ENCODE results near the gene BBS9. TPM values are rescaled to one million over a fixed set of nuclear protein-coding genes. Genes with fewer than 3 reads are reported as not detected.

Gene BBS9
- total and polyA plus RNA-seq, 2 experiments from 2014 or later, result 10.2 to 15.0 TPM

GRCh38 chr7:33593611-33594010 lies 464.2 kb downstream of the BBS9 start:
- H3K4me2 ChIP-seq (ENCODE audit: unreplicated experiment), result no peak overlapping the region
- H3K4me1 ChIP-seq (ENCODE audit: insufficient read depth), result peaks cover 12% of the 10 kb centered on the region
- H3K36me3 ChIP-seq (ENCODE audit: low read depth), result no peaks in the 10 kb centered on the region
- H3K4me3 ChIP-seq, result no peak overlapping the region
- no peaks in the 10 kb centered on the region for H3K27me3 ChIP-seq (replicated peaks; ENCODE audit: insufficient read depth)
- DNase-seq, result no peak
- no peak overlapping the region for H2AFZ ChIP-seq
- H3F3A ChIP-seq (ENCODE audit: insufficient read depth), result no peaks in the 10 kb centered on the region
- TF ChIP-seq EZH2phosphoT487 (IDR thresholded peaks at IDR 0.05; ENCODE audit: insufficient read depth, low read depth) (no peak), EZH2 (IDR thresholded peaks at IDR 0.05; ENCODE audit: insufficient read depth, poor library complexity, severe bottlenecking) (no peak)
- H3K27ac ChIP-seq, result no peak overlapping the region
- WGBS, 2 experiments (ENCODE audit: low coverage in 1 of 2, low lambda C conversion rate in 2 of 2, missing lambda C conversion rate in 2 of 2), result 72 to 79% methylated on average over 3 of the region's 3 CpGs
- H3K9ac ChIP-seq, result no peak overlapping the region
- no peaks in the 10 kb centered on the region for H4K20me1 ChIP-seq (ENCODE audit: insufficient read depth)
- no peaks in the 10 kb centered on the region for H3K9me2 ChIP-seq (ENCODE audit: insufficient read depth)
- in situ Hi-C loops (cut with MboI), result no loop called here
- no peaks in the 10 kb centered on the region for H3K79me2 ChIP-seq (ENCODE audit: insufficient read depth)
- no peaks in the 10 kb centered on the region for H3K9me3 ChIP-seq (ENCODE audit: low read depth)

- no peaks in the 10 kb centered on the region for H3F3A ChIP-seq (ENCODE audit: insufficient read depth)
- H3K9me2 ChIP-seq (ENCODE audit: insufficient read depth), result no peaks in the 10 kb centered on the region
- TF ChIP-seq EZH2phosphoT487 (IDR thresholded peaks at IDR 0.05; ENCODE audit: insufficient read depth, low read depth) (no peak), EZH2 (IDR thresholded peaks at IDR 0.05; ENCODE audit: insufficient read depth, poor library complexity, severe bottlenecking) (no peak)
- H3K4me3 ChIP-seq, result no peak overlapping the region
- H3K9me3 ChIP-seq (ENCODE audit: low read depth), result no peaks in the 10 kb centered on the region
- no peak for DNase-seq
- no peak overlapping the region for H3K9ac ChIP-seq
- H3K27me3 ChIP-seq (replicated peaks; ENCODE audit: insufficient read depth), result no peaks in the 10 kb centered on the region
- in situ Hi-C loops (cut with MboI), result no loop called here
- H3K4me2 ChIP-seq (ENCODE audit: unreplicated experiment), result no peak overlapping the region
- H3K27ac ChIP-seq, result no peak overlapping the region
- H3K4me1 ChIP-seq (ENCODE audit: insufficient read depth), result no peaks in the 10 kb centered on the region
- no peaks in the 10 kb centered on the region for H4K20me1 ChIP-seq (ENCODE audit: insufficient read depth)
- no peak overlapping the region for H2AFZ ChIP-seq
- no peaks in the 10 kb centered on the region for H3K79me2 ChIP-seq (ENCODE audit: insufficient read depth)
- no peaks in the 10 kb centered on the region for H3K36me3 ChIP-seq (ENCODE audit: low read depth)
Observed at GRCh38 chr7:33596686-33597085, 467.3 kb downstream of the BBS9 start.

GRCh38 chr7:33597181-33597580 lies 467.8 kb downstream of the BBS9 start:
- Histone ChIP-seq H4K20me1 (ENCODE audit: insufficient read depth) (no peaks in the 10 kb centered on the region), H3K27me3 (replicated peaks; ENCODE audit: insufficient read depth) (no peaks in the 10 kb centered on the region), H3K4me1 (ENCODE audit: insufficient read depth) (no peaks in the 10 kb centered on the region), H3K9ac (no peak overlapping the region), H3K9me2 (ENCODE audit: insufficient read depth) (no peaks in the 10 kb centered on the region), H3K79me2 (ENCODE audit: insufficient read depth) (no peaks in the 10 kb centered on the region), H3K4me3 (no peak overlapping the region), H3K9me3 (ENCODE audit: low read depth) (no peaks in the 10 kb centered on the region), H3K36me3 (ENCODE audit: low read depth) (no peaks in the 10 kb centered on the region), H2AFZ (no peak overlapping the region), H3F3A (ENCODE audit: insufficient read depth) (no peaks in the 10 kb centered on the region), H3K4me2 (ENCODE audit: unreplicated experiment) (no peak overlapping the region), H3K27ac (no peak overlapping the region)
- TF ChIP-seq EZH2phosphoT487 (IDR thresholded peaks at IDR 0.05; ENCODE audit: insufficient read depth, low read depth), result no peak
- TF ChIP-seq EZH2 (IDR thresholded peaks at IDR 0.05; ENCODE audit: insufficient read depth, poor library complexity, severe bottlenecking), result no peak
- in situ Hi-C loops (cut with MboI), result no loop called here
- 73 to 82% methylated on average over 1 of the region's 1 CpG for WGBS, 2 experiments (ENCODE audit: low coverage in 1 of 2, low lambda C conversion rate in 2 of 2, missing lambda C conversion rate in 2 of 2)
- no peak for DNase-seq

GRCh38 chr7:33601101-33601500 lies 471.7 kb downstream of the BBS9 start:
- Histone ChIP-seq H3F3A (ENCODE audit: insufficient read depth) (peaks cover 20% of the 10 kb centered on the region), H3K27ac (no peak overlapping the region), H3K4me3 (no peak overlapping the region), H4K20me1 (ENCODE audit: insufficient read depth) (no peaks in the 10 kb centered on the region), H3K27me3 (replicated peaks; ENCODE audit: insufficient read depth) (no peaks in the 10 kb centered on the region), H3K36me3 (ENCODE audit: low read depth) (no peaks in the 10 kb centered on the region), H3K79me2 (ENCODE audit: insufficient read depth) (no peaks in the 10 kb centered on the region), H3K9me3 (ENCODE audit: low read depth) (no peaks in the 10 kb centered on the region), H3K9me2 (ENCODE audit: insufficient read depth) (no peaks in the 10 kb centered on the region), H2AFZ (no peak overlapping the region), H3K4me2 (ENCODE audit: unreplicated experiment) (no peak overlapping the region), H3K9ac (no peak overlapping the region), H3K4me1 (ENCODE audit: insufficient read depth) (peaks cover 18% of the 10 kb centered on the region)
- no peak for TF ChIP-seq EZH2phosphoT487 (IDR thresholded peaks at IDR 0.05; ENCODE audit: insufficient read depth, low read depth)
- no peak for TF ChIP-seq EZH2 (IDR thresholded peaks at IDR 0.05; ENCODE audit: insufficient read depth, poor library complexity, severe bottlenecking)
- no peak for DNase-seq
- WGBS, 2 experiments (ENCODE audit: low coverage in 1 of 2, low lambda C conversion rate in 2 of 2, missing lambda C conversion rate in 2 of 2), result 95 to 100% methylated on average over 4 of the region's 4 CpGs
- in situ Hi-C loops (cut with MboI), result no loop called here

GRCh38 chr7:33601884-33602283 lies 472.5 kb downstream of the BBS9 start:
- Histone ChIP-seq H3K4me1 (ENCODE audit: insufficient read depth) (peaks cover 18% of the 10 kb centered on the region), H3K27me3 (replicated peaks; ENCODE audit: insufficient read depth) (no peaks in the 10 kb centered on the region), H3K27ac (no peak overlapping the region), H2AFZ (no peak overlapping the region), H3K4me2 (ENCODE audit: unreplicated experiment) (no peak overlapping the region), H3F3A (ENCODE audit: insufficient read depth) (peaks cover 20% of the 10 kb centered on the region), H3K4me3 (no peak overlapping the region), H3K79me2 (ENCODE audit: insufficient read depth) (no peaks in the 10 kb centered on the region), H3K9me3 (ENCODE audit: low read depth) (no peaks in the 10 kb centered on the region), H3K36me3 (ENCODE audit: low read depth) (no peaks in the 10 kb centered on the region), H4K20me1 (ENCODE audit: insufficient read depth) (no peaks in the 10 kb centered on the region), H3K9ac (no peak overlapping the region), H3K9me2 (ENCODE audit: insufficient read depth) (no peaks in the 10 kb centered on the region)
- TF ChIP-seq EZH2phosphoT487 (IDR thresholded peaks at IDR 0.05; ENCODE audit: insufficient read depth, low read depth) (no peak), EZH2 (IDR thresholded peaks at IDR 0.05; ENCODE audit: insufficient read depth, poor library complexity, severe bottlenecking) (no peak)
- no peak for DNase-seq
- 74 to 78% methylated on average over 2 of the region's 2 CpGs for WGBS, 2 experiments (ENCODE audit: low coverage in 1 of 2, low lambda C conversion rate in 2 of 2, missing lambda C conversion rate in 2 of 2)
- in situ Hi-C loops (cut with MboI), result no loop called here

Measured in GM23248 (cell line).